Gastroesophageal sphincter (tissue), 3 donors: ENCODE measurements around the gene OST4.

Experiments
- CTCF ChIP-seq, 4 experiments: fragments of 200-600 bp in 2 of 4; fragments of 450-650 bp in 2 of 4; sonication (generic) in 1 of 4; IDR thresholded peaks; one replicate each; pipeline ENCODE4 v1.5.1; 2017 to 2019; ENCODE audit warnings: antibody characterized with exemption in 4 of 4, mild to moderate bottlenecking in 2 of 4, moderate library complexity in 2 of 4
- EP300 ChIP-seq: sonication (generic); formaldehyde crosslinking; IDR thresholded peaks from one replicate; pipeline ENCODE4 v1.6.1; 2017; ENCODE audit warnings: antibody characterized with exemption, mild to moderate bottlenecking
- POLR2A ChIP-seq, 2 donors: fragments of 450-650 bp; IDR thresholded peaks; one replicate each; pipeline ENCODE4 v1.6.1; 2017; ENCODE audit warnings: antibody characterized with exemption in 2 of 2, mild to moderate bottlenecking in 2 of 2, moderate library complexity in 1 of 2
- POLR2AphosphoS5 ChIP-seq: sonication (generic); formaldehyde crosslinking; IDR thresholded peaks from one replicate; pipeline ENCODE4 v1.6.1; 2017; ENCODE audit warnings: antibody characterized with exemption

DNA sequence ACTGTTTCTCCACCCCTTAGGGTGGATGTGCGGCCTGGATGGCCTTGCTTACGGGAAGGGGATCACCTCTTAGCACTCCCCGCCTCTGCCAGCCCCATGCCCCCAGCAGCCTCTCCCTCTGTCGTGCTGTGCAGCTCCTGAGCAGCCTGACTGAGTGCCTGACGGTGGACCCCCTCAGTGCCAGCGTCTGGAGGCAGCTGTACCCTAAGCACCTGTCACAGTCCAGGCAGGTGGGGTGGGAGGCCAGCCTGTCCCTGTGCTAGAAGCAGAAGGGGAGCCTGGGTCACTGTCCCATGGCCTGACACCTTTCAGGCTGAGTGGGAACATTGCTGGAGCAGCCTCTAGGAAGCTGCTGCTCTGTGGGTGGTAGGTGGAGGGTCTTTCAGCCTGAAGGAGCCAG, 33.4 kb downstream of the OST4 start:
- TF ChIP-seq CTCF (IDR thresholded peaks at IDR 0.05) (no peak), EP300 (no peak), POLR2A (IDR thresholded peaks at IDR 0.05) (no peak), POLR2AphosphoS5 (no peak)
